Measurements from ENCODE around the gene KRT32. TPM values are rescaled to one million over a fixed set of nuclear protein-coding genes. Genes with fewer than 3 reads are reported as not detected.

The KRT32 gene
- total RNA-seq, 4 donors from 2014 or later = 0.40 to 71.2 (median 14.8) TPM

DNA sequence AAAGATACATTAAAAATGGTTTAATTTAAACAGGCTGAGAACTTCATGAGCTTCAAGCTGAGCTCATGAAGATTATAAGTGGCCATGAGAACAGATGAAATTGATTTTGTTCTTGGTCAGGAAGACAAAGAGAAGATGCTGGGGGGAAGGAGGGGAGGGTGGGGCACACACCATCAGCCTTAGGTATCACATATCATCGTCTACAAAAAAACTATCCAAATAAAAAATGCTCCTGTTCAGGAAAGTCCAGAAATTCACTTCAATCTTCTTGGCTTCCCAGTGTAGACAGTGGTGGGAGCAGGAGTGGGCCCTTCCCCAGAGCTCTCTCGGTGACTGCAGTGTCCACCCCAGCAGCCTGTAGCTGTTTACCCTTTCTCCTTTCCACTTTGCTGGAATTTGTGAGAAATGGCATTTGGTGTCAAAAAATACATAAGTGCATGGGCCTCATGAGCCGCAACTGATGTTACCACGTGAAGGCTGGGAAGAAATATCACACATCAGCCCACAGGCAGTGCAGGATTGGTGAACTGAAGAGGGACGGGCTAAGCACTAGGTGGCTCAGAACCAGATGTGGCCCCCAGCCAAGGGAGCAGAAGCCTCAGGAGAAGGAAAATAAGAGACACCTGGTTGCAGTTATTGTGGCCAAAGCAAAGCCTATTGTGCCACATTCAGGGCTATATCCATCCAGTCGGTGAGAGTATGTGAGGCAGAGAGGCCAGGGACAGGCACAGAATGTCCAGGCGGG, 48.9 kb downstream of the KRT32 start:
- TF ChIP-seq EP300 (IDR thresholded peaks at IDR 0.05) (no peak), CTCF (IDR thresholded peaks at IDR 0.05) (no peak), POLR2A (IDR thresholded peaks at IDR 0.05) (no peak)
- peaks cover 30% of the 10 kb centered on the region for H3K4me1 ChIP-seq
- no peak for DNase-seq (ENCODE audit: low spot score in 2 of 2)
- H3K4me3 ChIP-seq = no peak overlapping the region
- H3K36me3 ChIP-seq = no peaks in the 10 kb centered on the region
- H3K27me3 ChIP-seq = peaks cover 5% of the 10 kb centered on the region
- H3K9me3 ChIP-seq = no peaks in the 10 kb centered on the region
- H3K27ac ChIP-seq = no peak overlapping the region
- 52% methylated on average over 7 of the region's 7 CpGs for WGBS

GRCh38 chr17:41417576-41418015, 49.6 kb downstream of the KRT32 start:
- TF ChIP-seq EP300 (IDR thresholded peaks at IDR 0.05) (no peak), POLR2A (IDR thresholded peaks at IDR 0.05) (no peak), CTCF (IDR thresholded peaks at IDR 0.05) (peak in 1 of 2 donors; percentile 22), POLR2AphosphoS5 (IDR thresholded peaks at IDR 0.05) (no peak)
- Histone ChIP-seq H3K36me3 (no peaks in the 10 kb centered on the region), H3K27me3 (peaks cover 3% of the 10 kb centered on the region), H3K9me3 (no peaks in the 10 kb centered on the region), H3K4me3 (no peak overlapping the region), H3K27ac (no peak overlapping the region), H3K4me1 (peaks cover 30% of the 10 kb centered on the region)
- WGBS = 40% methylated on average over 4 of the region's 4 CpGs
- no peak for DNase-seq (ENCODE audit: low spot score in 2 of 2)

DNA sequence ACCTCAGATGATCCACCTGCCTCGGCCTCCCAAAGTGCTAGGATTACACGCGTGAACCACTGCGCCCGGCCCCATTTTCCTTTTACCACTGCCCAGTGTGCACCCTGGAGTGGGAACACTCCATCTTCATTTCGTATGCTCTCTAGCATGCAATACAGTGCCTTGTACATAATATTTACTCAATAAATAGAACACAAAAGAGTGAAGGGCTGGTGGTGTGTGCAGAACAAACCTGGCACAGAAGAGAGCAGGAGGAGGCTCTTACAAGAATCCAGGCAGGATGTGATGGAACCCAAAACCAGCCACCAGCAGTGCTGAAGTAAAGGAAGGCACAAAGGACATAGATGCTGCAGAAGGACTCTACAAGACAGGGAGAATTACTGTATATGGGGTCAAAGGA, 50.1 kb downstream of the KRT32 start:
- WGBS = 94% methylated on average over 6 of the region's 6 CpGs
- TF ChIP-seq CTCF (IDR thresholded peaks at IDR 0.05) (no peak), POLR2A (IDR thresholded peaks at IDR 0.05) (no peak), POLR2AphosphoS5 (IDR thresholded peaks at IDR 0.05) (no peak)
- DNase-seq (ENCODE audit: low spot score in 2 of 2) = no peak
- H3K27ac ChIP-seq = no peak overlapping the region
- no peaks in the 10 kb centered on the region for H3K9me3 ChIP-seq
- H3K27me3 ChIP-seq = no peaks in the 10 kb centered on the region
- no peak overlapping the region for H3K4me3 ChIP-seq
- H3K36me3 ChIP-seq = no peaks in the 10 kb centered on the region
- peaks cover 30% of the 10 kb centered on the region for H3K4me1 ChIP-seq

DNA sequence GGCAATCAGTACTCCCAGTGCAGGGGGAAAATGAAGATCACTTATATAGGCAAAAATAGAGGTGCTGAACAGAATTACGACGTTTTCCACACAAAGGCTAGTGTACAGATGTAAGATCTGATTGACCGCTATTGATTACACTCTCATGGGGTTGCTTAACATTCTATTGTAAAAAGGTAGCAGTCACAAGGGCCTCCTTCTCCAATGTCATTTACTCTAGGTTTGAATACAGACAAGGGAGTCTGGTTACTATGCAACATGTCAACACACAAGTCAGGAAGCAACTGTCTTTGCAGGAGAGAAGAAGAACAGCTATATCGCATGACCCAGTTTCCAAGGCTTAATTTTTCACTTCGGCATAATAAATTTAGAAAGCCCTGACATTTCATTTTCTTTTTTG, 50.7 kb downstream of the KRT32 start:
- no peaks in the 10 kb centered on the region for H3K36me3 ChIP-seq
- H3K4me1 ChIP-seq = peaks cover 30% of the 10 kb centered on the region
- 76% methylated on average over 5 of the region's 5 CpGs for WGBS
- H3K4me3 ChIP-seq = no peak overlapping the region
- H3K9me3 ChIP-seq = no peaks in the 10 kb centered on the region
- H3K27ac ChIP-seq = no peak overlapping the region
- no peak for DNase-seq (ENCODE audit: low spot score in 2 of 2)
- TF ChIP-seq POLR2A (IDR thresholded peaks at IDR 0.05) (no peak), CTCF (IDR thresholded peaks at IDR 0.05) (no peak), POLR2AphosphoS5 (IDR thresholded peaks at IDR 0.05) (no peak), EP300 (IDR thresholded peaks at IDR 0.05) (no peak)
- no peaks in the 10 kb centered on the region for H3K27me3 ChIP-seq

- Histone ChIP-seq H3K27ac (no peak overlapping the region), H3K4me3 (no peak overlapping the region), H3K9me3 (no peaks in the 10 kb centered on the region), H3K4me1 (peaks cover 28% of the 10 kb centered on the region), H3K36me3 (no peaks in the 10 kb centered on the region), H3K27me3 (no peaks in the 10 kb centered on the region)
- no peak for DNase-seq (ENCODE audit: low spot score in 2 of 2)
- WGBS = 80% methylated on average over 3 of the region's 3 CpGs
- TF ChIP-seq CTCF (IDR thresholded peaks at IDR 0.05) = no peak
- TF ChIP-seq EP300 (IDR thresholded peaks at IDR 0.05) = no peak
- no peak for TF ChIP-seq POLR2AphosphoS5 (IDR thresholded peaks at IDR 0.05)
- no peak for TF ChIP-seq POLR2A (IDR thresholded peaks at IDR 0.05)
Observed at GRCh38 chr17:41415833-41416335, 51.3 kb downstream of the KRT32 start.
